Ovary (tissue), 3 donors: ENCODE data around the gene ACTG2.

Experiments
- POLR2A ChIP-seq: fragments of 450-650 bp; IDR thresholded peaks from one replicate; pipeline ENCODE4 v1.6.1; 2017; ENCODE audit warnings: antibody characterized with exemption, mild to moderate bottlenecking, moderate library complexity
- TF ChIP-seq, protein P1 (sequence below), 3 donors: fragments of 450-650 bp in 2 of 3; fragments of 200-600 bp in 1 of 3; IDR thresholded peaks; one replicate each; pipeline versions ENCODE4 v1.5.1 to v1.8.0; 2016 to 2022; ENCODE audit warnings: antibody characterized with exemption in 3 of 3, mild to moderate bottlenecking in 1 of 3
- donor health status: DM: no; HTN: no; CAD: no.

DNA sequence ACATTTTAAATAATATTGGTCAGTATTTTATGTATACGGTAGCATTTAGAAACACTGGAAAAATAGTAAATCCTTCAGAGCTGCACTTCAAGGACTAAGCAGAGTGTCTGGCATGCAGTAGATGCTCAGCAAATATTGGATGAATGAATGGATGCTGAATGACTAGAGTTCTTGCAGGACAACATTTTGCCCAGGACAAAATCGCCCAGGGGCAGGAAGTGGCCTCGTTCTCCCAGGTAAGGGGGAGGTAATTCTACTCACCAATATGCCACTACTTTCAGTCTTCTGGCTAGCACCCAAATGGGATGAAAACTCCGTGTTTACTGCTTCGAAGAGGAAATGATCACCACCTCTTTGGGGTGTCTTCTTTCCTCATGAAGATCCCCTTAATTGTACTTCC, 29.9 kb downstream of the ACTG2 start:
- TF ChIP-seq, protein P1, sequence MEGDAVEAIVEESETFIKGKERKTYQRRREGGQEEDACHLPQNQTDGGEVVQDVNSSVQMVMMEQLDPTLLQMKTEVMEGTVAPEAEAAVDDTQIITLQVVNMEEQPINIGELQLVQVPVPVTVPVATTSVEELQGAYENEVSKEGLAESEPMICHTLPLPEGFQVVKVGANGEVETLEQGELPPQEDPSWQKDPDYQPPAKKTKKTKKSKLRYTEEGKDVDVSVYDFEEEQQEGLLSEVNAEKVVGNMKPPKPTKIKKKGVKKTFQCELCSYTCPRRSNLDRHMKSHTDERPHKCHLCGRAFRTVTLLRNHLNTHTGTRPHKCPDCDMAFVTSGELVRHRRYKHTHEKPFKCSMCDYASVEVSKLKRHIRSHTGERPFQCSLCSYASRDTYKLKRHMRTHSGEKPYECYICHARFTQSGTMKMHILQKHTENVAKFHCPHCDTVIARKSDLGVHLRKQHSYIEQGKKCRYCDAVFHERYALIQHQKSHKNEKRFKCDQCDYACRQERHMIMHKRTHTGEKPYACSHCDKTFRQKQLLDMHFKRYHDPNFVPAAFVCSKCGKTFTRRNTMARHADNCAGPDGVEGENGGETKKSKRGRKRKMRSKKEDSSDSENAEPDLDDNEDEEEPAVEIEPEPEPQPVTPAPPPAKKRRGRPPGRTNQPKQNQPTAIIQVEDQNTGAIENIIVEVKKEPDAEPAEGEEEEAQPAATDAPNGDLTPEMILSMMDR (IDR thresholded peaks at IDR 0.05), result no peak
- no peak for TF ChIP-seq POLR2A
